ENCODE data around the gene LEP.

DNA sequence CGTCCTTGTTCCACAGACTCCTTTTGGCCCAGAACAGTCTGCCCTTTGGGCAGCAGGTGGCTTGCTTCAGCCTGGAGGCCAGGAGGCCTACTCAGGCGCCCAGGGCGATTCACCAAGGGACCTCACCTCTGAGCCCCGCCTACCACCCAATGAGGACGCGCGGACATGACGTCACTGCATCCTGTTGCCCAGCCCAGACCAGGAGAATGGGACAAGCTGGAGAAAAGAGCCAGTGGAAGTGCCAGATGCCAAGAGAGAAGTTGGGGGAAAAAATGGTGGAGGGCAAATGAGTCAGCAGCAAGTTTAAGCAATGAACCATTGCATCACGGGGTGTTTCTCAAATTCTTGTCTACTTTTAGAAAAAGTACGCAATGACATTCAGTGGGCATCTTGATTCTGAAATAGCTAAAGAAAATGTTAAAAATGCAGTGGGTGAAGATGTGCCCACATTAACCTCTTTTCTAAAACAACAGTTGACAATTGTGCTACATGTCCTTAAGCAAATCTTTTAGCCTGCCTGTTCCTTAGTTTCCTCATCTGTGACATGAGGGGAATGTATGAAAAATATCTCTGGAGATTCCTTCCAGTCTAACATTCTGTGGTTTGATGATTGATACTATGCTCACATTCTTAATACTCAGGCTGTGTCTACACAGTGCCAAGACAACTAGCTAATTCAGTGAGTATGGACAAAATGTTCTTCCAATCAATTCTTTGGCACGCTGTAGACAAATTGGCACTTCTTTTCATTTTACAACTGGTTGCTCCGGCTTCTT, 23.9 kb upstream of the LEP start:
- no peak for TF ChIP-seq GATA2 (IDR thresholded peaks at IDR 0.05; ENCODE audit: low read depth, low read length)
- TF ChIP-seq GATA3 (IDR thresholded peaks at IDR 0.05; ENCODE audit: low read depth, low read length) = no peak
